K562 (cell line): Measurements from ENCODE around the gene MVP.

Experiments
- ARID1B ChIP-seq: fragments of 450-650 bp; IDR thresholded peaks from 2 replicates; pipeline ENCODE4 v1.6.1; 2016; ENCODE audit warnings: antibody characterized with exemption, mild to moderate bottlenecking, inconsistent platforms
- CBX8 ChIP-seq: fragments of 200-600 bp; sonication (generic); IDR thresholded peaks from 2 replicates; pipeline ENCODE4 v1.6.1; 2012; ENCODE audit warnings: borderline replicate concordance, mixed run types, low read depth, mild to moderate bottlenecking, moderate library complexity, mixed read lengths, low read length, control low read depth, inconsistent platforms; ENCODE audit not compliant: poor library complexity, severe bottlenecking; ENCODE audit errors: extremely low read depth
- FOXM1 ChIP-seq, 2 experiments: fragments of 450-650 bp in 1 of 2; sonication (generic) in 1 of 2; formaldehyde crosslinking in 1 of 2; IDR thresholded peaks; 2 replicates each; pipeline versions ENCODE4 v1.6.1 to v1.9.0; 2017 to 2022; ENCODE audit warnings: low read depth in 2 of 2, mild to moderate bottlenecking in 2 of 2, missing genetic modification reagents in 1 of 2, moderate library complexity in 1 of 2
- GATAD2B ChIP-seq: fragments of 450-650 bp; IDR thresholded peaks from 2 replicates; pipeline ENCODE4 v1.6.1; 2017; ENCODE audit warnings: mild to moderate bottlenecking, borderline replicate concordance
- TEAD1 ChIP-seq, 2 experiments: fragments of 450-650 bp in 1 of 2; sonication (generic) in 1 of 2; formaldehyde crosslinking; IDR thresholded peaks; 2 replicates each; pipeline versions ENCODE4 v1.4.0 to v1.8.0; 2020 to 2022; ENCODE audit warnings: mild to moderate bottlenecking in 2 of 2, missing genetic modification reagents in 1 of 2
- ZNF184 ChIP-seq: sonication (generic); formaldehyde crosslinking; IDR thresholded peaks from 2 replicates; pipeline ENCODE4 v1.5.0; 2020; ENCODE audit warnings: missing genetic modification reagents
- TF ChIP-seq, protein P1 (sequence below): sonication (generic); formaldehyde crosslinking; IDR thresholded peaks from 2 replicates; pipeline ENCODE4 v1.8.0; 2022; ENCODE audit warnings: mild to moderate bottlenecking, missing genetic modification reagents
- TF ChIP-seq, protein P2 (sequence below), 3 experiments: IDR thresholded peaks in 2 of 3; conservative IDR thresholded peaks in 1 of 3; 2 replicates each; pipeline ENCODE4 v1.5.1; 2011 to 2012; ENCODE audit warnings: low read length in 3 of 3, mild to moderate bottlenecking in 3 of 3, control low read depth in 2 of 3, improper control_type of control experiment in 1 of 3, inconsistent platforms in 1 of 3, low read depth in 1 of 3, mixed read lengths in 1 of 3, moderate library complexity in 1 of 3; ENCODE audit not compliant: insufficient read depth in 2 of 3
- TF ChIP-seq, protein P3 (sequence below): fragments of 250-450 bp; sonication (Bioruptor Pico); IDR thresholded peaks from 2 replicates; pipeline ENCODE4 v1.5.0; 2022; ENCODE audit warnings: mild to moderate bottlenecking

DNA sequence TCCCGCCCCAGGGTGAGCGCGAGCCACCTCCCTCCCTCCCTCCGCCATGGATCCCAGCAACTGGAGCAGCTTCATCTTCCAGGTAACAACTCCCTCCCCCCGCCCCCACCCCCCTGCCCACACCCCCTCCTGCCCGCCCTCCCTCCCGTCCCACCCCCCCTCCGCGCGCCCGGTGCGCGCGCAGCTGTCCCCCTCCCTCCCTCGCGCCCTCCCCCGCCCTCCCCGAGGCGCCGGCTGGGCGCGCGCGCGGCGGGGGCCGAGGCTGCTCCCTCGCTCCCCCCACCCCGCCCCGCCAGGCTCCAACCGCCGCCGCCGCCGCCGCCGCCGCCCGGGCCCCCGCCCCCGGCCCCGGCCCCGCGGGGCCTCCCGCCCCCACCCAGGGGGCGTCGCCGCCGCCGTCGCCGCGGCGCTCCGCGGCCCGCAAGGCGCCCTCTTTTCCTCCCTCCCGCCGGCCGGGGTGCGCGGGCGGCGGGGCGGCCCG is 14.1 kb upstream of the MVP start, which contains the start of gene MAZ:
- TF ChIP-seq, protein P1, sequence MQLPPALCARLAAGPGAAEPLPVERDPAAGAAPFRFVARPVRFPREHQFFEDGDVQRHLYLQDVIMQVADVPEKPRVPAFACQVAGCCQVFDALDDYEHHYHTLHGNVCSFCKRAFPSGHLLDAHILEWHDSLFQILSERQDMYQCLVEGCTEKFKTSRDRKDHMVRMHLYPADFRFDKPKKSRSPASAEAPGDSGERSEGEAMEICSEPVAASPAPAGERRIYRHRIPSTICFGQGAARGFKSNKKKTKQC = no peak
- no peak for TF ChIP-seq ZNF184 (CRISPR knock-in tag)
- no peak for TF ChIP-seq FOXM1 (IDR thresholded peaks at IDR 0.05; ENCODE audit: low read depth)
- no peak for TF ChIP-seq FOXM1 (CRISPR knock-in tag; IDR thresholded peaks at IDR 0.05; ENCODE audit: low read depth)
- no peak for TF ChIP-seq ARID1B
- TF ChIP-seq, protein P2, sequence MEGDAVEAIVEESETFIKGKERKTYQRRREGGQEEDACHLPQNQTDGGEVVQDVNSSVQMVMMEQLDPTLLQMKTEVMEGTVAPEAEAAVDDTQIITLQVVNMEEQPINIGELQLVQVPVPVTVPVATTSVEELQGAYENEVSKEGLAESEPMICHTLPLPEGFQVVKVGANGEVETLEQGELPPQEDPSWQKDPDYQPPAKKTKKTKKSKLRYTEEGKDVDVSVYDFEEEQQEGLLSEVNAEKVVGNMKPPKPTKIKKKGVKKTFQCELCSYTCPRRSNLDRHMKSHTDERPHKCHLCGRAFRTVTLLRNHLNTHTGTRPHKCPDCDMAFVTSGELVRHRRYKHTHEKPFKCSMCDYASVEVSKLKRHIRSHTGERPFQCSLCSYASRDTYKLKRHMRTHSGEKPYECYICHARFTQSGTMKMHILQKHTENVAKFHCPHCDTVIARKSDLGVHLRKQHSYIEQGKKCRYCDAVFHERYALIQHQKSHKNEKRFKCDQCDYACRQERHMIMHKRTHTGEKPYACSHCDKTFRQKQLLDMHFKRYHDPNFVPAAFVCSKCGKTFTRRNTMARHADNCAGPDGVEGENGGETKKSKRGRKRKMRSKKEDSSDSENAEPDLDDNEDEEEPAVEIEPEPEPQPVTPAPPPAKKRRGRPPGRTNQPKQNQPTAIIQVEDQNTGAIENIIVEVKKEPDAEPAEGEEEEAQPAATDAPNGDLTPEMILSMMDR (IDR thresholded peaks at IDR 0.05 in 2 of 3, conservative IDR thresholded peaks at IDR 0.05 in 1 of 3; ENCODE audit: insufficient read depth in 2 of 3, low read depth in 1 of 3, low read length in 3 of 3) = no peak
- no peak for TF ChIP-seq TEAD1 (CRISPR knock-in tag; IDR thresholded peaks at IDR 0.05)
- TF ChIP-seq CBX8 = no peak
- no peak for TF ChIP-seq GATAD2B
- TF ChIP-seq, protein P3, sequence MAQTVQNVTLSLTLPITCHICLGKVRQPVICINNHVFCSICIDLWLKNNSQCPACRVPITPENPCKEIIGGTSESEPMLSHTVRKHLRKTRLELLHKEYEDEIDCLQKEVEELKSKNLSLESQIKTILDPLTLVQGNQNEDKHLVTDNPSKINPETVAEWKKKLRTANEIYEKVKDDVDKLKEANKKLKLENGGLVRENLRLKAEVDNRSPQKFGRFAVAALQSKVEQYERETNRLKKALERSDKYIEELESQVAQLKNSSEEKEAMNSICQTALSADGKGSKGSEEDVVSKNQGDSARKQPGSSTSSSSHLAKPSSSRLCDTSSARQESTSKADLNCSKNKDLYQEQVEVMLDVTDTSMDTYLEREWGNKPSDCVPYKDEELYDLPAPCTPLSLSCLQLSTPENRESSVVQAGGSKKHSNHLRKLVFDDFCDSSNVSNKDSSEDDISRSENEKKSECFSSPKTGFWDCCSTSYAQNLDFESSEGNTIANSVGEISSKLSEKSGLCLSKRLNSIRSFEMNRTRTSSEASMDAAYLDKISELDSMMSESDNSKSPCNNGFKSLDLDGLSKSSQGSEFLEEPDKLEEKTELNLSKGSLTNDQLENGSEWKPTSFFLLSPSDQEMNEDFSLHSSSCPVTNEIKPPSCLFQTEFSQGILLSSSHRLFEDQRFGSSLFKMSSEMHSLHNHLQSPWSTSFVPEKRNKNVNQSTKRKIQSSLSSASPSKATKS (CRISPR knock-in tag) = no peak
